ENCODE data around the gene SEPTIN8. TPM values are rescaled to one million over a fixed set of nuclear protein-coding genes. Genes with fewer than 3 reads are reported as not detected.

The SEPTIN8 gene
- total and polyA plus RNA-seq, 2 of the 13 experiments (the other 11 are each of a cell fraction or from before 2014, with no cell fraction given): 41.4 to 49.9 TPM

DNA sequence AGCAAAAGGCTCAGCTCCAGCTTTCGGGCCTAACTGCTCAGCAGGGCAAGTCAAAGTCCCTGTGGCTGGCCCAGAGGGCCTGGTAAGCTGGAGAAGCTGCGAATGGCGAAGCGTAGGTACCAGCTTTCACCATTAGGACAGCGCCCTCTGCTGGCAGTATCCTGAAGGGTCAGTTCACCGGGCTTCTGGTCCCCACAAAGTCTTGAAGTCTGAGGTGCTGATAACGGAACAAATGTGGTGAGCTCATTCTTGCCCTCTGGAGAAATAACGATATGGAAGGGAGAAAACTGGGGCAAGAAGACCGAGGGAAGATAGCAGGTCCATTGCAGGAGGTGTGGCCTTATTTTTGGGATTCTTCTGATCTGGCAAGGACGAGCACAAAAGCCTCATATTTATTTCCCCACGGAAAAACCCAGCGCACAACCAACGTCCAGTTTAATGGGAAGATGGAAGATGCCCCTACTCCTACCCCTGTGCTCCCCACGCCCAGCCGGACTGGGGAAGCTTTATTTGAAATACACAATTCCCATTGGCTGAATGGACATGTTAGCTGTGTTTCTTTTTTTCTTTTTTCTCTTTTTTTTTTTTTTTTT, 43.2 kb upstream of the SEPTIN8 start (continued):
- peak; percentile 75; the same call in 1 of the 2 replicates for TF ChIP-seq ZNF124 (CRISPR knock-in tag; IDR thresholded peaks at IDR 0.05)
- TF ChIP-seq GATAD1 (CRISPR knock-in tag; IDR thresholded peaks at IDR 0.05): peak; percentile 45; the same call in 1 of the 2 replicates
- peak; percentile 1 for TF ChIP-seq KDM2A (CRISPR knock-in tag; IDR thresholded peaks at IDR 0.05; ENCODE audit: borderline replicate concordance, low read depth)
- TF ChIP-seq NFKB2 (CRISPR knock-in tag; IDR thresholded peaks at IDR 0.05; ENCODE audit: borderline replicate concordance): no peak
- 0 out of 2 replicates have a peak, but pooled peaks have one; percentile 16 for TF ChIP-seq ZKSCAN8 (CRISPR knock-in tag; IDR thresholded peaks at IDR 0.05; ENCODE audit: borderline replicate concordance)
- TF ChIP-seq KLF13 (CRISPR knock-in tag; IDR thresholded peaks at IDR 0.05): no peak
- TF ChIP-seq, protein P1, sequence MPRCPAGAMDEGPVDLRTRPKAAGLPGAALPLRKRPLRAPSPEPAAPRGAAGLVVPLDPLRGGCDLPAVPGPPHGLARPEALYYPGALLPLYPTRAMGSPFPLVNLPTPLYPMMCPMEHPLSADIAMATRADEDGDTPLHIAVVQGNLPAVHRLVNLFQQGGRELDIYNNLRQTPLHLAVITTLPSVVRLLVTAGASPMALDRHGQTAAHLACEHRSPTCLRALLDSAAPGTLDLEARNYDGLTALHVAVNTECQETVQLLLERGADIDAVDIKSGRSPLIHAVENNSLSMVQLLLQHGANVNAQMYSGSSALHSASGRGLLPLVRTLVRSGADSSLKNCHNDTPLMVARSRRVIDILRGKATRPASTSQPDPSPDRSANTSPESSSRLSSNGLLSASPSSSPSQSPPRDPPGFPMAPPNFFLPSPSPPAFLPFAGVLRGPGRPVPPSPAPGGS (CRISPR knock-in tag; IDR thresholded peaks at IDR 0.05): no peak
- peak; percentile 46; the same call in 1 of the 2 replicates for TF ChIP-seq ZNF788 (CRISPR knock-in tag; IDR thresholded peaks at IDR 0.05; ENCODE audit: borderline replicate concordance)
- peak; percentile 57; the same call in 1 of the 2 replicates for TF ChIP-seq SPEN (CRISPR knock-in tag; IDR thresholded peaks at IDR 0.05; ENCODE audit: low read depth)
- TF ChIP-seq NFE2L1 (CRISPR knock-in tag; IDR thresholded peaks at IDR 0.05; ENCODE audit: borderline replicate concordance): no peak
- TF ChIP-seq ZNF563 (CRISPR knock-in tag; IDR thresholded peaks at IDR 0.05): no peak
- peak; percentile 52 for TF ChIP-seq HDAC1 (CRISPR knock-in tag; IDR thresholded peaks at IDR 0.05)
- peak; percentile 13 for TF ChIP-seq TBL1XR1 (IDR thresholded peaks at IDR 0.05; ENCODE audit: borderline replicate concordance, low read length, partially characterized antibody)
- TF ChIP-seq TMF1 (CRISPR knock-in tag; IDR thresholded peaks at IDR 0.05; ENCODE audit: low read depth): no peak
- TF ChIP-seq, protein P2, sequence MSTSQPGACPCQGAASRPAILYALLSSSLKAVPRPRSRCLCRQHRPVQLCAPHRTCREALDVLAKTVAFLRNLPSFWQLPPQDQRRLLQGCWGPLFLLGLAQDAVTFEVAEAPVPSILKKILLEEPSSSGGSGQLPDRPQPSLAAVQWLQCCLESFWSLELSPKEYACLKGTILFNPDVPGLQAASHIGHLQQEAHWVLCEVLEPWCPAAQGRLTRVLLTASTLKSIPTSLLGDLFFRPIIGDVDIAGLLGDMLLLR (CRISPR knock-in tag; IDR thresholded peaks at IDR 0.05): no peak
- 0 out of 2 replicates have a peak, but pooled peaks have one; percentile 57 for TF ChIP-seq ZNF224 (CRISPR knock-in tag; IDR thresholded peaks at IDR 0.05)
- 0 out of 2 replicates have a peak, but pooled peaks have one; percentile 28 for TF ChIP-seq MIXL1 (CRISPR knock-in tag; IDR thresholded peaks at IDR 0.05)
- TF ChIP-seq, protein P3, sequence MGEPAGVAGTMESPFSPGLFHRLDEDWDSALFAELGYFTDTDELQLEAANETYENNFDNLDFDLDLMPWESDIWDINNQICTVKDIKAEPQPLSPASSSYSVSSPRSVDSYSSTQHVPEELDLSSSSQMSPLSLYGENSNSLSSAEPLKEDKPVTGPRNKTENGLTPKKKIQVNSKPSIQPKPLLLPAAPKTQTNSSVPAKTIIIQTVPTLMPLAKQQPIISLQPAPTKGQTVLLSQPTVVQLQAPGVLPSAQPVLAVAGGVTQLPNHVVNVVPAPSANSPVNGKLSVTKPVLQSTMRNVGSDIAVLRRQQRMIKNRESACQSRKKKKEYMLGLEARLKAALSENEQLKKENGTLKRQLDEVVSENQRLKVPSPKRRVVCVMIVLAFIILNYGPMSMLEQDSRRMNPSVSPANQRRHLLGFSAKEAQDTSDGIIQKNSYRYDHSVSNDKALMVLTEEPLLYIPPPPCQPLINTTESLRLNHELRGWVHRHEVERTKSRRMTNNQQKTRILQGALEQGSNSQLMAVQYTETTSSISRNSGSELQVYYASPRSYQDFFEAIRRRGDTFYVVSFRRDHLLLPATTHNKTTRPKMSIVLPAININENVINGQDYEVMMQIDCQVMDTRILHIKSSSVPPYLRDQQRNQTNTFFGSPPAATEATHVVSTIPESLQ (CRISPR knock-in tag; conservative IDR thresholded peaks at IDR 0.05): no peak
- TF ChIP-seq CAMTA2 (CRISPR knock-in tag; IDR thresholded peaks at IDR 0.05; ENCODE audit: borderline replicate concordance): 0 out of 2 replicates have a peak, but pooled peaks have one; percentile 50
- TF ChIP-seq MYNN (CRISPR knock-in tag; IDR thresholded peaks at IDR 0.05; ENCODE audit: low read depth): no peak
- TF ChIP-seq, protein P4, sequence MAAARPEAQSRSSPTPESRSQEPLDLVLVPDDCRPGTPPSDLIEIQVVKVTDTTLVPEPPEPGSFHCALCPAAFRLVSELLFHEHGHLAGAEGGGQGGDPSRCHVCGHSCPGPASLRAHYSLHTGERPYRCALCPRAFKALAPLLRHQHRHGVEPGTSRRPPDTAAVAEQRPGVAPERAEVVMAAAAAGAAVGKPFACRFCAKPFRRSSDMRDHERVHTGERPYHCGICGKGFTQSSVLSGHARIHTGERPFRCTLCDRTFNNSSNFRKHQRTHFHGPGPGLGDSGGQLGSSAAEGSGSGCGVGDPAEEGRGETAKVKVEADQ (CRISPR knock-in tag; IDR thresholded peaks at IDR 0.05; ENCODE audit: borderline replicate concordance): 0 out of 2 replicates have a peak, but pooled peaks have one; percentile 16
- 0 out of 2 replicates have a peak, but pooled peaks have one; percentile 21 for TF ChIP-seq ARHGAP35 (CRISPR knock-in tag; IDR thresholded peaks at IDR 0.05; ENCODE audit: borderline replicate concordance)
- TF ChIP-seq ZNF772 (CRISPR knock-in tag; IDR thresholded peaks at IDR 0.05): 0 out of 2 replicates have a peak, but pooled peaks have one; percentile 32
- no peak for TF ChIP-seq POLR2A (IDR thresholded peaks at IDR 0.05; ENCODE audit: insufficient read depth in 1 of 2, low read depth in 2 of 2, low read length in 2 of 2)
- TF ChIP-seq ZNF556 (CRISPR knock-in tag; IDR thresholded peaks at IDR 0.05; ENCODE audit: borderline replicate concordance): 0 out of 2 replicates have a peak, but pooled peaks have one; percentile 40
- peak; percentile 75; the same call in 1 of the 2 replicates for TF ChIP-seq ZNF430 (CRISPR knock-in tag; IDR thresholded peaks at IDR 0.05)

Measured in HepG2 (cell line).